ENCODE measurements around the gene SMIM41.

The SMIM41 gene

GRCh38 chr12:52063082-52063924 lies 16.2 kb upstream of the SMIM41 start:
- Mint-ChIP-seq H3K4me3 (no peak overlapping the region), H3K9me3 (no peaks in the 10 kb centered on the region), H3K4me1 (ENCODE audit: low read depth) (peaks cover 14% of the 10 kb centered on the region), H3K36me3 (ENCODE audit: low read depth) (no peaks in the 10 kb centered on the region), H3K27me3 (peaks cover 19% of the 10 kb centered on the region), H3K27ac (no peak overlapping the region)
- intact Hi-C loops (cut with micrococcal nuclease): no loop called here

- Mint-ChIP-seq H3K27ac (peak overlapping the region; percentile 4), H3K36me3 (ENCODE audit: low read depth) (no peaks in the 10 kb centered on the region), H3K27me3 (peaks cover 19% of the 10 kb centered on the region), H3K9me3 (no peaks in the 10 kb centered on the region), H3K4me3 (no peak overlapping the region), H3K4me1 (ENCODE audit: low read depth) (peaks cover 14% of the 10 kb centered on the region)
- intact Hi-C loops (cut with micrococcal nuclease): no loop called here
These were observed 15.4 kb upstream of the SMIM41 start for GRCh38 chr12:52063981-52064649.

GRCh38 chr12:52066346-52067080 lies 13.0 kb upstream of the SMIM41 start:
- Mint-ChIP-seq H3K36me3 (ENCODE audit: low read depth) (peaks cover 9% of the 10 kb centered on the region), H3K4me3 (no peak overlapping the region), H3K27me3 (peaks cover 19% of the 10 kb centered on the region), H3K27ac (no peak overlapping the region), H3K4me1 (ENCODE audit: low read depth) (peaks cover 34% of the 10 kb centered on the region), H3K9me3 (no peaks in the 10 kb centered on the region)
- intact Hi-C loops (cut with micrococcal nuclease): no loop called here

- Mint-ChIP-seq H3K27ac (no peak overlapping the region), H3K27me3 (peaks cover 19% of the 10 kb centered on the region)
These were observed 12.5 kb upstream of the SMIM41 start for GRCh38 chr12:52067081-52067374.

GRCh38 chr12:52069327-52070184 lies 9.9 kb upstream of the SMIM41 start, which contains the start of gene ATG101:
ATG101 (plus strand) TSS chr12:52069978; CDS start chr12:52073651, 3,673 bp downstream.
- no peaks in the 10 kb centered on the region for H3K9me3 Mint-ChIP-seq
- peaks cover 17% of the 10 kb centered on the region for H3K27me3 Mint-ChIP-seq
- peak within 1 kb of the TSS; percentile 88 for H3K4me3 Mint-ChIP-seq
- H3K4me1 Mint-ChIP-seq (ENCODE audit: low read depth): peaks cover 56% of the 10 kb centered on the region
- peak within 1 kb of the TSS; percentile 97 for H3K27ac Mint-ChIP-seq
- H3K36me3 Mint-ChIP-seq (ENCODE audit: low read depth): peaks cover 34% of the 10 kb centered on the region
- intact Hi-C loops (cut with micrococcal nuclease): loop anchor here (1.0 to 2.0 kb wide), 3 partner anchors 18 to 44 kb away; partner anchors contain the start of gene NR4A1

More at GRCh38 chr12:52067081-52067374, 12.5 kb upstream of the SMIM41 start:
- H3K4me1 Mint-ChIP-seq (ENCODE audit: low read depth): peaks cover 39% of the 10 kb centered on the region
- no peaks in the 10 kb centered on the region for H3K9me3 Mint-ChIP-seq
- H3K36me3 Mint-ChIP-seq (ENCODE audit: low read depth): peaks cover 9% of the 10 kb centered on the region
- H3K4me3 Mint-ChIP-seq: no peak overlapping the region
- intact Hi-C loops (cut with micrococcal nuclease): no loop called here

GRCh38 chr12:52070185-52070925 lies 9.1 kb upstream of the SMIM41 start:
- Mint-ChIP-seq H3K36me3 (ENCODE audit: low read depth) (peaks cover 42% of the 10 kb centered on the region), H3K27me3 (peaks cover 10% of the 10 kb centered on the region), H3K9me3 (no peaks in the 10 kb centered on the region), H3K4me1 (ENCODE audit: low read depth) (peaks cover 54% of the 10 kb centered on the region), H3K27ac (peak overlapping the region; percentile 97), H3K4me3 (peak overlapping the region; percentile 88)
- intact Hi-C loops (cut with micrococcal nuclease): no loop called here

- Mint-ChIP-seq H3K36me3 (ENCODE audit: low read depth) (peaks cover 74% of the 10 kb centered on the region), H3K4me1 (ENCODE audit: low read depth) (peaks cover 46% of the 10 kb centered on the region), H3K27ac (peak overlapping the region; percentile 25), H3K4me3 (no peak overlapping the region), H3K9me3 (no peaks in the 10 kb centered on the region), H3K27me3 (no peaks in the 10 kb centered on the region)
- intact Hi-C loops (cut with micrococcal nuclease): no loop called here
These were observed 5.7 kb upstream of the SMIM41 start for GRCh38 chr12:52073531-52074381.

GRCh38 chr12:52074971-52075724 lies 4.4 kb upstream of the SMIM41 start:
- no peak overlapping the region for H3K4me3 Mint-ChIP-seq
- no peak overlapping the region for H3K27ac Mint-ChIP-seq
- H3K9me3 Mint-ChIP-seq: no peaks in the 10 kb centered on the region
- H3K36me3 Mint-ChIP-seq (ENCODE audit: low read depth): peaks cover 76% of the 10 kb centered on the region
- intact Hi-C loops (cut with micrococcal nuclease): no loop called here
- H3K4me1 Mint-ChIP-seq (ENCODE audit: low read depth): peaks cover 40% of the 10 kb centered on the region
- no peaks in the 10 kb centered on the region for H3K27me3 Mint-ChIP-seq

GRCh38 chr12:52076811-52077210 lies 2.7 kb upstream of the SMIM41 start:
- Mint-ChIP-seq H3K4me1 (ENCODE audit: low read depth) (peaks cover 35% of the 10 kb centered on the region), H3K36me3 (ENCODE audit: low read depth) (peaks cover 73% of the 10 kb centered on the region), H3K27ac (no peak overlapping the region), H3K4me3 (no peak overlapping the region), H3K27me3 (peaks cover under 1% of the 10 kb centered on the region), H3K9me3 (no peaks in the 10 kb centered on the region)
- intact Hi-C loops (cut with micrococcal nuclease): no loop called here

GRCh38 chr12:52078276-52078675 lies 1.2 kb upstream of the SMIM41 start:
- peaks cover 2% of the 10 kb centered on the region for H3K27me3 Mint-ChIP-seq
- intact Hi-C loops (cut with micrococcal nuclease): no loop called here
- H3K4me1 Mint-ChIP-seq (ENCODE audit: low read depth): peaks cover 34% of the 10 kb centered on the region
- no peak overlapping the region for H3K4me3 Mint-ChIP-seq
- H3K36me3 Mint-ChIP-seq (ENCODE audit: low read depth): peaks cover 61% of the 10 kb centered on the region
- H3K27ac Mint-ChIP-seq: no peak overlapping the region
- H3K9me3 Mint-ChIP-seq: no peaks in the 10 kb centered on the region

GRCh38 chr12:52080403-52081251 lies 1.1 kb downstream of the SMIM41 start:
- peaks cover 37% of the 10 kb centered on the region for H3K36me3 Mint-ChIP-seq (ENCODE audit: low read depth)
- H3K4me1 Mint-ChIP-seq (ENCODE audit: low read depth): peaks cover 26% of the 10 kb centered on the region
- intact Hi-C loops (cut with micrococcal nuclease): loop anchor here (5.0 kb wide), 1 partner anchor 42 kb away; no protein-coding TSS in a partner anchor
- no peaks in the 10 kb centered on the region for H3K9me3 Mint-ChIP-seq
- H3K27me3 Mint-ChIP-seq: peaks cover 10% of the 10 kb centered on the region
- H3K27ac Mint-ChIP-seq: no peak overlapping the region
- no peak overlapping the region for H3K4me3 Mint-ChIP-seq

Measured in dendritic cell treated with granulocyte-macrophage colony-stimulating factor and Interleukin-4, amounts not matched to agents 40 ng/mL and 50 ng/mL, for 4 days (primary cell).